Hematopoietic multipotent progenitor cell treated with erythropoietin and hydrocortisone succinate and interleukin-3 and kit ligand, for 8 days (in vitro differentiated cells): ENCODE measurements around the gene SMG6.
A peak's percentile ranks its signal among the peaks of the same experiment; 100 is the strongest.

Experiments used
- DNase-seq: peaks from one replicate; pipeline ENCODE4 v3.0.0-alpha.2; 2015

Gene SMG6

GRCh38 chr17:2137342-2138098 lies 166.1 kb downstream of the SMG6 start:
- DNase-seq, result no peak

GRCh38 chr17:2136241-2136640 lies 167.3 kb downstream of the SMG6 start:
- DNase-seq, result no peak

- no peak for DNase-seq
Measured at GRCh38 chr17:2128011-2128410, 175.6 kb downstream of the SMG6 start.

- DNase-seq, result no peak
Measured at GRCh38 chr17:2125013-2125535, 178.5 kb downstream of the SMG6 start.

GRCh38 chr17:2124391-2124790 lies 179.2 kb downstream of the SMG6 start:
- no peak for DNase-seq

- DNase-seq, result peak; percentile 19
Measured at GRCh38 chr17:2123375-2124251, 180.0 kb downstream of the SMG6 start.

- peak; percentile 47 for DNase-seq
Measured at GRCh38 chr17:2122641-2123302, 180.8 kb downstream of the SMG6 start.

GRCh38 chr17:2120586-2121335 lies 182.8 kb downstream of the SMG6 start:
- DNase-seq, result no peak

- DNase-seq, result no peak
Measured at GRCh38 chr17:2113279-2113622, 190.3 kb downstream of the SMG6 start.

- no peak for DNase-seq
Measured at GRCh38 chr17:2111691-2112090, 191.9 kb downstream of the SMG6 start.

GRCh38 chr17:2110436-2110835 lies 193.1 kb downstream of the SMG6 start:
- DNase-seq, result no peak

GRCh38 chr17:2108170-2108569 lies 195.4 kb downstream of the SMG6 start:
- DNase-seq, result no peak

- no peak for DNase-seq
Measured at GRCh38 chr17:2107506-2107905, 196.1 kb downstream of the SMG6 start.

GRCh38 chr17:2107050-2107449 lies 196.5 kb downstream of the SMG6 start:
- DNase-seq, result no peak

GRCh38 chr17:2106308-2106955 lies 197.2 kb downstream of the SMG6 start:
- DNase-seq, result no peak

- no peak for DNase-seq
Measured at GRCh38 chr17:2105663-2106062, 197.9 kb downstream of the SMG6 start.

- peak; percentile 13 for DNase-seq
Measured at GRCh38 chr17:2102931-2103809, 200.4 kb downstream of the SMG6 start.

GRCh38 chr17:2101448-2102257 lies 201.9 kb downstream of the SMG6 start:
- peak; percentile 78 for DNase-seq

- DNase-seq, result no peak
Measured at GRCh38 chr17:2095536-2095910, 208.1 kb downstream of the SMG6 start.

- DNase-seq, result peak; percentile 25
Measured at GRCh38 chr17:2094891-2095535, 208.6 kb downstream of the SMG6 start.
